Ureter (tissue), 1 donor: ENCODE data around the gene CDC73. TPM values are rescaled to one million over a fixed set of nuclear protein-coding genes. Genes with fewer than 3 reads are reported as not detected.

Experiments
- DNase-seq: peaks from one replicate; pipeline ENCODE4 v3.0.0-alpha.2; 2020; ENCODE audit warnings: low spot score
- total RNA-seq: library from RNA; stranded (reverse); gene quantifications from one replicate; pipeline ENCODE4 v1.2.4, GENCODE V29; 2023
- donor health status: DM: yes; HTN: yes; CAD: no.

Gene CDC73
- 62.1 TPM for total RNA-seq

GRCh38 chr1:193121616-193122593, at the start of gene CDC73:
Gene CDC73, plus strand, starts transcription at chr1:193122031. Its CDS starts 170 bp downstream, at chr1:193122201.
- DNase-seq = peak; percentile 98

DNA sequence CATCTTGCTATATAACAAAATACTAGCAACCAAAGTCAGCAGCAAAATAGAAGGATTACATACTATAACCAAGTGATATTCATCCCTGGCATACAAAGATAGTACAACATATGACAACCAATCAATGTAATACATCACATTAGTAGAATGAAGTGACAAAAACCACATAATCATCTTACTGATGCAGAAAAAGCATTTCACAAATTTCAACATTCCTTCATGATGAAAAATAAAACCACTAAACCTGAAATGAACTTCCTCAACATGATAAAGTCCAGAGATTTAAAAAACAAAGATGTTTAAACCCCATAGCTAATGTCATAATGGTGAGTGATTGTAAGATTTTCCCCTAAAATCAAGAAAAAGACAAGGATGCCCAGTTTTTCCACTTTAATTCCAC, 43.8 kb upstream of the CDC73 start:
- no peak for DNase-seq

DNA sequence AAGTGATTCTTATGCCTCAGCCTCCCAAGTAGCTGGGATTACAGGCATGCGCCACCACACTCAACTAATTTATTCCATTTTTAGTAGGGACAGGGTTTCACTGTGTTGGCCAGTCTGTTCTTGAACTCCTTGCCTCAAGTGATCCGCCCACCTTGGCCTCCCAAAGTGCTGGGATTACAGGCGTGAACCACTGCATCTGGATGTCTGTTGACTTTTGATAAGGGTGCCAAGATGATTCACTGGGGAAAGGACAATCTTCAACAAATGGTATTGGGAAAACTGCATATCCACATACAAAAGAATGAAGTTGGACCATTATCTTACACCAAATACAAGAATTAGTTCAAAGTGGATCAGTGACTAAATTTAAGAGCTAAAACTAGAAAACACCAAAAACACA, 42.6 kb upstream of the CDC73 start:
- DNase-seq = no peak

DNA sequence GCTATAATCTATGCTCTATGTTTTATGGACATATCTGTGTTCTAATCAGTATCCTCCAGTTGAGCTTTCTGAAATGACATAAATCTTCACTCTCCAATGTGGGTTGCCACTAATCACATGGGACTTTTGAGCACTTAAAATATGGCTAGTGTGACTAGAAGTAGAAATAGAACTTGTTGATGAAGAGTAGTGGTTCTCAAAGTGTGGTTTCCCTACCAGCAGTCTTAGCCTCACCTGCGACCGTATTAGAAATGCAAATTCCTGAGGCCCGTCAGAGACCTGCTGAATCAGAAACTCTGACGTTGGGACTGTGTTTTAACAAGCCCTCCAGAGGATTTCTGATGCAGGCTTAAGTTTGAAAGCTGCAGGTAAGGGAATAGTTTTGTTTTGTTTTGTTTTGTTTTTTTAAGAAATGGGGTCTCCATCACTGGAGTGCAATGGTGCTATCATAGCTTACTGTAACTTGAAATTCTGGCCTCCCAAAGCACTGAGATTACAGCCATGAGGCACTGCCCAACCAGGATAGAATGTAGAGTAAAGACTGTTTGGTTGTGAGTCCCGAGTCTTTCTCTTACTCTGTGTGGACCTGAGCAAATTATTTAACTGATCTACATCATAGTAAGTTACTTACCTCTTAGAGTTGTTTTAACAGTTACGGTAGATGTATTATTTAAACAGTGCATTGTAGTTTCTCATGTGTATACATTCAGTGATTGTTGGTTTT, 38.3 kb upstream of the CDC73 start:
- DNase-seq = no peak

DNA sequence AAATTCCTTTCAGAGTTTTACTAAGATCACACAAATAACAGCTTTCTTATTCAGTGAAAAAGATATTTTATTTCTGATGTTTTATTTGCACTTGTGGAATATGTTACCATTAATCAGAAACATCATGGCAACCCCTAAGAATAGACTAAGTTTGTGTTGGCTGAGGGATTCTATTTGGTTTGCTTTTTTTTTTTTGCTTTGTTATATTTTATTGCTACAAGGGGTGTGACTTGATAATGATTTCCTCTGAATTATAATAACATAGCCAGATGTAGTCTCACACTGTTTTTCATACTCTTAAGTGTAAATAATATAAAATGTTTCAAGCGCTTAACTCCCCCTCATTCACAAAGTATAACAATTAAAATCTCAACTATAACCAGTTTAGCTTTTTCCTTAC, 36.6 kb upstream of the CDC73 start:
- DNase-seq = no peak

DNA sequence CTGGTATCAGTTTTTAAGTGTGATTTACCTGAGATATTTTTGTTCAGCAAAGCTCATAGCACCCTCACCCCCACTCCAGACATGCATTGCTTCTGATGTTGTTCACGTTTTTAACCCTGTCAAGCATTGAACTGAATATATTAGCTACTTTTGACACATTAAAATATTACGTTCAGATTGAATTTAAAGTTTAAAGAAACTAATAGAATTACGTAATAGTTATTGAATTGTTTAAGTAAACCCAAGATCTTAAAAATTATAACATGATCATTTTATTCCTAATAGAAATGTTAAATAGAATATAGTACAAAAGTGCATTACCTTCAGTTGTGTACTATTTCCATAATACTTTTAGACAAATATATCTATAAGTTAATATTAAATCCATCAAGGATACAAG, 35.5 kb upstream of the CDC73 start:
- no peak for DNase-seq

GRCh38 chr1:193087893-193088292, 33.9 kb upstream of the CDC73 start:
- no peak for DNase-seq

DNA sequence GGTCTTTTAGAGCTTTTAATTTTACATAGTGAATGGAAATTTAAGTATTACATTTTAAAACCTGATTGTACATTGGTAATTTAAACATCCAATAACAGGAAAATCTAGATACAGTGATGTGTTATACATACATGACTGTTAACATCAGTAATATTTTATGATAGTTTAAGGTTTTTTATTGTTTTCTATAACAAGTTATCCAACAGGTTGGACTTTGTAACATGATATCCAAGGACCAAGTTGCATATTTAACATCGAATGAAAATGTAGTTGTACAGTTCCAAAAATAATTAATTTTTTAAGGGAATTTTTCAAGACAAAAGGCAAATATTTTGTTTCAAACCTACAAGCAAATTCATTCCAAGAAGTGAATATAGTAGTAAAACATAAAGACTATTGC, 31.0 kb upstream of the CDC73 start:
- no peak for DNase-seq

DNA sequence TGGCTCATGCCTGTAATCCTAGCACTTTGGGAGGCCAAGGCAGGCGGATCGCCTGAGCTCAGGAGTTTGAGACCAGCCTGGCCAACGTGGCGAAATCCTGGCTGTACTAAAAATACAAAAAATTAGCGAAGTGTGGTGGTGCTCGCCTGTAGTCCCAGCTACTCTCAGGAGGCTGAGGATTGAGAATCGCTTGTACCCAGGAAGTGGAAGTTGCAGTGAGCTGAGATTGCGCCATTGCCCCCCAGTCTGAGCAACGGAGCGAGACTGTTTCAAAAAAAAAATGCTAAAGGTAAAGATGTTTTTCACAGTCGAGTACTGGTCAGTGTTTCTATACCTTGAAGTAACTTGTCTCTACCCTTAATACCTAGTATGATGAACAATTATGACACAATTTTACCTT, 27.7 kb upstream of the CDC73 start:
- DNase-seq = no peak

- DNase-seq = no peak
Measured at GRCh38 chr1:193102662-193103061, 19.2 kb upstream of the CDC73 start.

- DNase-seq = no peak
Measured at GRCh38 chr1:193103759-193104501, 17.9 kb upstream of the CDC73 start.

DNA sequence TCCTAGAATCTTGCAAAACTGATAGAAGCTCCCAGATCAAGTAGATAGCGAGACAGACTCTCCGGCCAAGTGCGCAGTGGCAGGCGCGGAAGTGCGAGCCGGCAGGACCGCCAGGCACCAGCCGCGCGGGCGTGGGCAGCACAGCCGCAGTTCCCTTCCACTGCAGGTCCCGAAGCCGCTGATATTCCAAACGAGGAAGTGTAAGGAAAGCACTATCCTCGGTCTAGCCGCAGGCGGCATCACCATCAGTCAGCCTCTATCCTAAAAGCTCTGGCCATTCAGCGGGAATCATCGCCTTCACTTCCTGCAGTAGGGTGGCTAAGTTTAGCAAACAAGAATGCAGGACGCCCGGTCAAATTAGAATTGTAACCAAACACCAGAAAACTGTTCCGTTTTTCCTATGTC, 17.3 kb upstream of the CDC73 start:
- peak; percentile 49 for DNase-seq

GRCh38 chr1:193104907-193105820, 16.7 kb upstream of the CDC73 start, which contains the start of gene GLRX2:
Gene GLRX2, minus strand, starts transcription at chr1:193105414. Its CDS starts 32 bp downstream, at chr1:193105382.
- peak; percentile 88 for DNase-seq

GRCh38 chr1:193105821-193106177, 16.0 kb upstream of the CDC73 start:
- no peak for DNase-seq

DNA sequence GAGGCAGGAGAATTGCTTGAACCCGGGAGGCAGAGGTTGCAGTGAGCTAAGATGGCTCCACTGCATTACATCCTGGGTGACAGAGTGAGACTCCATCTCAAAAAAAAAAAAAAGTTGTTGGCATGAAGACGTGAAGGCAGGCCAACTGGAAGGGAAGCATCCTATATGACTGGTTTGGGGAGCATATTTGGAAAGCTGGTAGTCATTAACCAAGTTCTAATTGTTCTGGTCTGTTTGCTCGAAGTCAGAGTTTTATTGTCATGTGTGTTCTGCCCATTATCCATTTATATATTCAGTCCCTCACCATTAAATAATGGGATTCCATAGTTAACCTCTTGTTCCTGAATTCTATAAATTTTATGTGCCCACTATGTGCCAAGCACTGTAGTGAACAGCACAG, 13.4 kb upstream of the CDC73 start:
- DNase-seq = no peak

- no peak for DNase-seq
Measured at GRCh38 chr1:193109619-193110018, 12.2 kb upstream of the CDC73 start.

DNA sequence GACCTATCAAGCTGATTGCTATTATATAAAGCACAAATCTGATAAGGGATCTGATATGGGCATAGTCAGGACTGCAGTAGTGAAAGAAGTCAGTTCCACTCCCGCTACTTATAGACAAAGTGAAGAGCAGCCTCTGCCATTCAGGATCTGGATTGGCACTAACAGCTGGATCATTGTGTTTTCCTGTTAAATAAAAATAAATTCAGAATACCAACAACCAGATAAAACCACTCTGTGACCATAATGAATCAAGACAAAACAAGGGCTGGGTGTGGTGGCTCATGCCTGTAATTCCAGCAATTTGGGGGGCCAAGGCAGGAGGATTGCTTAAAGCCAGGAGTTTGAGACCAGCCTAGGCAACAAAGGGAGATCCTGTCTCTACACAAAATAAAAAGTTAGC, 11.6 kb upstream of the CDC73 start:
- DNase-seq = no peak

- no peak for DNase-seq
Measured at GRCh38 chr1:193110864-193111263, 11.0 kb upstream of the CDC73 start.

DNA sequence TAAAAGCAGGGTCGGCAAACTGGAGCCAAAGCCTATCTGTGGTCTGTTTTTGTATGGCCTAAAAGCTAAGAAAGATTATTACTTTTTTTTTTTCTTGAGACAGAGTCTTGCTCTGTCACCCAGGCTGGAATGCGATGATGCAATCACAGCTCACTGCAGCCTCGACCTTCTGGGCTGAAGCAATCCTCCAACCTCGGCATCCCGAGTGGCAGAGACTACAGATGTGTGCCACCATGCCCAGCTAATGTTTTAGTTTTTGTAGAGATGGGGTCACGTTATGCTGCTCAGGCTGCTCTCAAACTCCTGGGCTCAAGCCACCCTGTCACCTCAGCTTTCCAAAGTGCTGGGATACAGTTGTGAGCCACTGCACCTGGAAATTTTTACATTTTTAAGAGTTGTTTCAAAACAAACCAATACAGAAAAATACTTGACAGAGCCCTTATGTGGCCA, 10.2 kb upstream of the CDC73 start:
- peak; percentile 63 for DNase-seq

DNA sequence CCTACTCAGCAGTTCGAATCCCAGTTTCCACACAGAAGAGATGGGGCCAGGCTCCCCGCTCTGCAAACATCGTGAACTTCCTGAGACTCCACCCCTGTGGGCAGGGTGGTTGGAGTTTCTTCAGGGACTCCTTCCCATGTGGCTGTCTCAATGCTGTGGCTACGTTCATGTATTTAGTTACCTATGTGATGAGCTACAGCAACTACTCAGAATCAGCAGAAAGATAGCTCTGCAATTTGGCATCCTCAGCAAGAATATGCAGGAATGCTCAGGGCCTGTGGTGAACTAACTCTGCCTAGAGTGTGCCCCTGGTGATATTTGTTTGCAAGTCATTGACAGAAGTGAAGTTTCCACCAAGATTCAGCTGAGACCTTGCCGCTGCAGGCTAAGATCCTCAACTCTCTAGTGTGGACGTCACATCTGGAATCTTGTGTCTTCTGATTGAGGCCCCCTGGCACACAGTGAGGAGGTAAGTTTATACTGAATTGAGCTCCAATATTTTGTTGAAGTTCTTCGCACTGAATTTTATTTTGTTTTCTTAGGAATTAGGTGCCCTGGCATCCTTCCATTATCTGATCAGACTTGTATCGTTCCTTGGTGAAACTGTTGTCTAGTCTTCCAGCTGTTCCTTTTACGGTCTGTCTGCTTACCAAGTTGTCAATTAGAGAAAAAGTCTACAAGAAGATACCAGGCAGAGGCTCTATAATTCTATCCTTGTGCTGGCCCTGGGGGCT, 8.4 kb upstream of the CDC73 start:
- no peak for DNase-seq
